GM21619 (cell line): ENCODE data around the gene SETBP1.

Experiments
- ATAC-seq: cut with Tn5 transposase; IDR thresholded peaks from one replicate; pipeline ENCODE4 v1.9.1; 2021; ENCODE audit not compliant: unreplicated experiment

SETBP1 gene

DNA sequence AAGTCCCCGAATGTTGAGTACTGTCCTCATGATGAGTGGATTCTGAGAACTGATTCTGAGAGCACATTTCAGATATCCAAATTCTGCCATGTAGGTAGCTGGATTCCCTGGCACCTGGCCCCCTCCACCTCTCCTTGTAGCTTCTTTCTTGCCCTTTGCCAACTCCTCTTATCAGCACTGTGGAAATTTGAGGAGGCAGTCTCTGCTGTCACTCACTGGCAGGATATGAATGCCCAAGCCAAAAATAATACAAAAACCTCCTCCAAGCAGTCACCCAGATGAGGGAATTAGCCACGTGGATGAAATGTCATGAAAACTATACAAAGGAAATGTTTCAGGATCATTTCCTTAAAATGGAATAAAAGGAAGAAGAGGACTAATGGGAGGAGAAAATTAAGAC, 276.8 kb downstream of the SETBP1 start:
- no peak for ATAC-seq

DNA sequence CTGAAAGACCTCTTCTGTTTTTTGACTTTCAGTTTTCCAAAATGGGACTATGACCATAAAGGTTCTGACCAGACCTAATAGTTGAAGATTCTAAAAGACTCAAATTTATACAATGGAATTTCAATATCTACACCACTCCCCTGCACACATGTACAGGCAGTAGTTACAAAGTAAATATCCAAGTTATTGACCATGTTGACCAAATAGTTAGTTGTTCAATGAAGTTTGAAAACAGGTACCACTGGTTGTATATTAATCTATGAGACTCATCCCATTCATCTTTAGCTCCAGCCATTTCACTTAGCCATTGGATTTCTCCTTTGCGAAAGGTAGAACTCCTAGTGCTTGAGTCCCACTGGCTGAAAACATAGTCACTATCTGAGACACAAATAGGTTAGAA, 277.4 kb downstream of the SETBP1 start:
- no peak for ATAC-seq

DNA sequence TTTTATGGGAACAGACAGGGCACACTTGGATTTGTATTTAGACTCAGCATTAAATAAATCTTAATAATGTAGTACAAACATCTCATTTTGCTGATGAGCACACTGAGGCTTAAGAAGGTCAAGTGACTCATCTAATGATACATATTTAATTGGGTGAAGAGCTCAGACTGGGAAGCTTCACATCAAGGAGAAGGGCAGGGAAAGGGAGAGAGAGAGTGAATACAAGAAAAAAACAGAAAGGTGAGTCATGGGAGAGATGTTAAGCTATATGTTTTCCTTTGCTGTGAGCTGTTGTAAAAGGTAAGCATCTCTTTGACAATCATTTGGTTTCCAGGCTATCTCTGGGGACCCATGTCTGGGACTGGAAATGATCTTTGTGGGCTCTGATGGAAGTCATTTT, 277.8 kb downstream of the SETBP1 start:
- no peak for ATAC-seq

DNA sequence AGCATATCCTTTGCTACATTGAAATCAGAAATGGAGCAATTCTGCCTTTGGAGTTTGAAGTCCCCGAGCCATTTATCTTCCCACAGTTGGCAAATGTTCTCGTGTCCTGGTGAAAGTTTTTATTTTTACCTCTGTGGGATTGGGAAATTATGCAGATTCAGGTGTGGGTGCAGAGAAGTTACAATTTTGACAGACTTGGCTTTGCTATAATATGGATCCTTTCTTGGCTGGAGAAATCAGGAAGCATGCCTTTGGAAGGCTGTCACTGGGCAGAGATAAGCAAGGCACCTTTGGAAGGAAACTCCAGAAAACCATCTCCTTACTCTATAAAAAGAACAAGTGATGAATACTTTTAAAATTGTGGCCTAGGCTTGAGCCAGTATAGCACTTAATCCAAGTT, 278.3 kb downstream of the SETBP1 start:
- no peak for ATAC-seq

DNA sequence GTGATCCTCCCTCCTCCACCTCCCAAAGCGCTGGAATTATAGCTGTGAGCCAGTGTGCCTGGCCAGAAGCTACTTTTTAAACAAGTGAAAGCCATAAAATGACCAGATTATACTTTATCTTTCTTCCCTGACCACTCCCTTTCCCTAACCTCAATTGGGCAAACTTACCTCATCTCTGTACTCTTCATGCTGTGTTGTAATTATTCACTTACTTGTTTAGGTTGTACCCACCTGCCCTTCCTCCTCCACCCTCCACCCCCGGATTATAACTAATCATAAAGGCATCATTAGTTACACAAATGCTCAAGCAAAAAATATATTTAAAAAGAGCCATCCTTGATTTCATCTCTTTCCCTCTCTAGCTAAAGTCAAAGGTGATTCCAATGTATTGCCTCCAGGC, 279.9 kb downstream of the SETBP1 start:
- ATAC-seq, result no peak

DNA sequence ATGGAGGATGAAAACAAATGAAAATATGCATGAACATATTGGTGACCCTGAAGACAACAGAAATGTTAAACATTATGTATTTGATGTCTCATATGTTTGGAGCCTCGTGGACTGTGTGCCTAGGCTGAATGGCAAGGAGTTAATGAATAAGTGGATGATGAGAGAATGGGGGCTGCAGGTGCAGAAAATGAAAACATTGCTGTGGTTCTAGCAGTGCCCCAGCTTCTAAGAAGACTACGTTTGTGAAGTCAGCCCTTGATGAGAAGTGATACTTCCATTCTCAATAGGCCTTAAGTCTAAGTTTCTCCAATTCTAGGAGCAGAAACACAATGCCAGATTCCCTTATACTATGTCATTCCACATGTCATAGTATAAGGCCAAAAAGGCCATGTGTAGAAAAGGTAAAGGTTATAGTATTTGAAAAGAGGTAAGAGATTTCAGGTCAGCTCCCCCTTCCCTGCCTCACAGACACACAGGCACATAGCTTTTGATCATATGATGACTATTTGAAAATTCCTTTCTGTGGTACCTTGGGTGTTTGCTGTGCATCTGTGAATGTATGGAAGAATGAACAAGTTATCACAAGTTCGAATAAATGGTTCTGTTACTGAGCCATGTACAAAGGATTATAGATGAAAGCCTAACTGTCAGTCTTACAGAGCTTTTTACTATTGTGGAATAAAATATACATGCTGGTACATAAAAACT, 280.8 kb downstream of the SETBP1 start:
- ATAC-seq, result no peak

DNA sequence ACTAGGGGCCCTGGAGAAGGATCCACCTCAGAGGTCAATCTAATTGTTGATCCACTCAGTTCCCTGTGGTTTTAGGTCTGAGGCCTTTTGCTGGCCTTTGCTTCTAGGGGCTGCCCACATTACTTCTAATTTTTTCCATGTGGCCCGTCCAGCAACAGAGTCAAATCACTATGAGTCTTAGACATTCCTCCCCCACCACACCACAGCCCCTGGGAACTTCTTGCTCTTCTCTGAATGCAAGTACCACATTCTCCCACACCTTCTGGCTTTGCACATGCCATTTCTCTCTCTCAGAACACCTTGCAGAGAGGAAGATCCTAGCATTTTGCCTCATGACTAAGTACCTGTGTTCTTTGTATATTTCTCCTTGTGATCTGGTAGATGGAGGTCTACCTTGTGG, 286.9 kb downstream of the SETBP1 start:
- no peak for ATAC-seq

DNA sequence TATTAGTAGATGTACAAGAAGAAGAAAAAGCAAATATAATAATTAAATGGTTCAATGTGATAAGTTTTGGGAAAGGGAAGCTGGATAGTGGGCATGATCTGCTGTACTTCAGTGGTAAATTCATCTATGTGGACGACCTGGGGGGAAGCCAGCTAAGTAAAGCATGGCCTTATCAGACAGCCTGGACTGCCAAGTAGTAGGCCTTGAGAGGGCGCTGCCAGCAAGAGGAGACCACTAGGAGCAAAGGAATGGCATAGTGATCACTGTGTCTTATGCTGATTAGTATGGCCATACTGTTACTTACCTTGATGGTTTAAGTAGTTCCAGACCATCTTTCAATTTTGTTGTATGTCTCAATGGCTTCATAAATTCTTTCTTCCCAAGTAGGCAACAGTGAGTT, 287.6 kb downstream of the SETBP1 start:
- ATAC-seq, result no peak

DNA sequence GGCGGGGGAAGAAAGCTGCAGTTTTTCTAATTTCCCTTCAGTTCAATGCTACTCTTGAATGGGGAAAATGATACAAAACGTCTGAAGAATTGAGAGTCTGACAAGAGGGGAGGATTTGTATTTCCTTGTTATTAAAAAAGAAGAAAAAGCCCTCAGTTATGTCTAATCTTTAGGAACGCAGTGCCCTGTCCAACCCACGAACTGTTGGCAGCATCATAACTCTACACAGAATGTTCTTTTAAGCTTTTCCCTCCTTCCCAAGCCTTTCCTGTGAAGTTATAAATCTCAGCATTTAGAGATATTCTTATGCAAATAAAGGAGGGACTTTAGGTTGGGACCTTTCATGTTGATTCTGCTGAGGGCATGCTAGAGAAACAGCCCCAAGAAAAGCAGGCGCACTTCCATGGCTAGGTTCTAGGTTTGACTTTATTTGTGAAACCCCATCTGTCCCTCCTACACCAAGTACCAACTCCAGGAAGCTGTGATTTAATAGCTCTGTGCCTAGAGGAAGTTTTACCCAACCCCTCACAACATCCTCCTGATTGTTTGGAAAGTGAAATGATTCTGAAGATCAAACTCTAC, 288.6 kb downstream of the SETBP1 start:
- ATAC-seq, result no peak

DNA sequence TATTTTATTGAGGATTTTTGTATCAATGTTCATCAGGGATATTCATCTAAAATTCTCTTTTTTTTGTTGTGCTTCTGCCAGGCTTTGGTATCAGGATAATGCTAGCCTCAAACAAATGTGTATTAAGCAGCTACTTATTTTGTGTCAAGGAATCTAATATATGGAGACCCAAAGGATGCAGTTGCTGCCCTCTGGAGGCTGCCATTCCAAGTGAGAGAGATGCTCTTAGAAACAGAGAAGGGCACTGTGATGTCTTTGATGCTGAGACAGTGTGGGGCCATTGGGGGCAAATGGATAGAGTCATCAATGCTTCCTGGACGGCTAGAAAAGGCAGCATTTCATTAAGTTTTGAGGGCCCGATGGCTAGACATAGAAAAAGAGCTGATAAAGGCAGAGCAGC, 292.6 kb downstream of the SETBP1 start:
- no peak for ATAC-seq

DNA sequence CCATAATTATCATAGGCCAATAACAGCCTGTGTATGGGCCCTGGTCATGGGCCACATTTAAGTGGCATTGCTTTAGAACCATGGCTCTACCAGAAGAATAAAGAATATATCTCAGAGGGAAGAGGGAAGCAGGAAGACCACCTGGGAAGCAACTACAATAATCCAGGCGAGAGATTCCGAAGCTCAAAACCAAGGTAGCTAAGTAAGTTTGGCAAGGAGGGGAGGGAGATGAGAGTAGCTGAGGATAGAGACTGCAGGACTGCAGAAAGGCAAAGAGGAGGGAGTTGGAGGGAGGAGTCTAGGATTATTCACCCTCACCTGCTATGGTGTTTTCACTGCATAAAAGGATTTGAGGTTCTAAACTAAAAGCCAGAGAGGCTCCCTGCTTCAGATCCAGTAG, 293.5 kb downstream of the SETBP1 start:
- ATAC-seq, result no peak

DNA sequence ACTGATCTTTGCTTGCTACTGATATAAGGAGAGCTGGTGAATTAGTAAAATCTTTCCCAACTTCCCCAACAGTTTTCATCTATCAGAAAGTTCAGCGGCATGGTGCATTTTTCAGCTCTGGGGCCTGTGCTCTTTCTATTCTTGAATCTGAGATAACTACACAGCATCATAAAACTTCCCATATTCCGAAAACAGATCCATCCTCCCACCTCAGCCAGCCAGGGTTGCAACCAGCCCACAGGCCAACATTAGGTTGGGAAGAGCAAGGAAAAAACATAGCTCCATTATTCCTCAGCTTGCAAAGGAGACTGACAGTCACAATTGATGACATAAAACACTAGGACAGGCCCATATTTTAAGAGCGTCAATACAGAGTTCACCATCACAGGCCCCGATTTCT, 297.2 kb downstream of the SETBP1 start:
- no peak for ATAC-seq

DNA sequence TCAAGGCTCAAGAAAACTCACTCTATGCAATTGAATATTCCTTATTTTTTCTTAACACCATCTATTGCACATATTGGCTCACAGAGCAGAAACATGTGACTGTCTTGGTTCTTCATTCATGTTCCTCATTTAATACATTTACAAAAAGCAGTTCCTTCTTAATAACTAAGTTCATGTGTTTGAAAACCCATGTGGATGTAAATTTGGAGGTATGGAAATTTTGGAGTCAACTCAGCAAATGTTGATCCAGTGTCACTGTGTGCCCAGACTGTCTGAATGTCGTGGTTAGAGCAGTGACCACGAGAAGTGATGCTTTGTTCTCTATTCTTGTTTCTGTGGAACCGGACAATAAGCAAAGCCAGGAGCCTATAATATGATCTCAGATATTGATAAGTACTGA, 299.1 kb downstream of the SETBP1 start:
- ATAC-seq, result no peak

DNA sequence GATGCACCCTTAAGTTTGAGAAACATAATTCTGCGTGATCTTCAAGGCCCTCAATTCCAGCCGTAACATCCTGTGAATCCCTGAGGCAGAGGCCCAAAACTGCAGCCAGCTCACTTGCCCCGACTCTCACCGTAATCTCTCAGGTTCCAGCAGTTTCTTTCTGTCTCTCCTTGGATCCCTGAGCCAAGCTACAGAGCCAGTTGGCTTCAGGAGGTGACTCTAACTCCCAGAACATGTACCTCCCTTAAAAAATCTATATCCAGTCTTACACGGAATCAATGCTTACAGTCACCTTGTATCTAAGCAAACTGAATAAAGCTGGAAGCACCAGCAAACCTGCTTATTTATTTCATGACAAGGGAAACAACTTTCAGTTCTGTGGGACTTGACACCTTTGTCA, 300.4 kb downstream of the SETBP1 start:
- no peak for ATAC-seq

DNA sequence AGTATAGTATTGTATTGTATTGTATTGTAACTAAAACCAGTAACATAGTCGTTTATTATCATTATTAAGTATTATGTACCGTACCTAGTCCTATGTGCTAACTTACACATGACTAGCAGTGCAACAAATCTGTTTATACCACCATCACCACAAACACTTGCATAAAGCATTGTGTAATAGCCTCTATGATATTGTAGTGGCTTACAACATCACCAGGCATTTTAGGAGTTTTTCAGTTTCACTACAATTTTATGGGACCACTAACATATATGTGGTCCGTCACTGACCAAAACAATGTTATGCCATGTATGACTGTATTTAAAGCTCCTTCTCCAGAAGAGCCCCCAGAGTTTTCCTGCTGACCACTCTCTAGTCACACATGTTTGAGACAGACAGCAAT, 306.2 kb downstream of the SETBP1 start:
- ATAC-seq, result no peak

DNA sequence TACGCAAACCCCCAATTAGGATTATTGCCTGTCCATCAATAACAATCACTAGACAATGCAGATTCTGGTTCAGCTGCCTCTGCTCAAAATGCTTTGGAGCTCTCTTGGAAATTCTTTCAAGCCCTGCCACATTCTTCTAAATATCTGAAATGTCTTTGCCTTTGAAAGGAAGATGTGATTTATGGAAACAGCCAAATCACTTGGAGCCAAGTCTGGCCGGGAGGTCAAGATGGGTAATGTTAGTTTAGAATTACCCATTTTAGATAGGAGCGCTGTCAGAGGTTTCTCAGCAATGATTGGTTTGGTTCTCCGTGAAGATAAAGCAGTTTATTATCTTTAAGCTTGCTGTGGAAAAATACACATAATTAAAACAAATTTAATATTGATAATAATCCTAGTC, 306.7 kb downstream of the SETBP1 start:
- no peak for ATAC-seq

DNA sequence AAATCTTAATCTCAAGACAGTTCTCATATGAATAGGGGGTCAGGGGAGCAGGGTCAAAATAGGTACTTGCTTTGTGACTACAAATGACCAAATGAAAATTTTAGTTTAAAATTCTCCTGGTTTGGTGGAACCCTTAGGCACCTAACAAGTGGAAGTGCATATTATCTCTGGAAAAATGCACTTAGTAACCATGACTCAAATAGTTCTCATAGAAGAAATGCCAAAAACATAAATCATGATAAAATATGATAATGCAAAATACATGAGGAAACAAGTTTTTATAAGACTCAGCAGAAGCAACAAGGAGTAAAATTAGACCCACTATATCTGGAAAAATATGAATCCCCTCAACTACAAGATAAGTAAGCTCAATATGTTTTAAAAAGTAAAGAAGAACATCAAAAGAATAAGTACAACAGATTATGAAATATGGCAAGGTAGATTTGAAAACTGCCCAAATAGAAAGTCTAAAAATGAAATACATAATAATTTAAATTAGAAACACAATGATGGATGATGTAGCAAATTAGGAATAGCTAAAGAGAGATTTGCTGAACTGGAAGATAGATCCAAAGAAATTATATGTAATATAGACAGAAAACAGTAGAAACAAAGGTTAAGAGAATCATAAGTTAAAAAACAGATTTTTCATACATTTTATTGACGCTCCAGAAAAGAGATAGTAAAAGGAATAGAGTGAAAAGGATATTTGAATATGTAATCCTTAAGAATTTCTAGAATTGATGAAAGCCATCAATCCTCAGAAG, 308.3 kb downstream of the SETBP1 start:
- no peak for ATAC-seq

DNA sequence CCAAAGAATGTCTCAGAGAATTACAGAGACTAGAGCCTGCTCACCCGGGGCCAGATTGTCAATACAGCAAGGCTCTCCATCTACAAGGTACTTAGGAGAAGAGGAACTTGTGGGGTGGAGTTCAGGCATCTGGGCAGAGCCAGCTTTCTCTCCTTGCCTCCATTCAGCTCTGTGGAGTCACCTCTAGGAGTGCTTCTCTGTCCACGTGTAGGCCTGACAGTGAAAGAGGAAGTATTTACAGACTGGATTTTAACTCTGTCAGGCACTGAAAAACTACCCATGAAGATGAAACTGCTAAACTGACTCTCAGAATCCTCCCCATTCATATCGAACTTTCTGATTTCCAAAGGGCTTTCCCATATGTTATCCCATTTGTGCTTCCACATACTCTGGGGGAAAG, 315.6 kb downstream of the SETBP1 start:
- ATAC-seq, result no peak

DNA sequence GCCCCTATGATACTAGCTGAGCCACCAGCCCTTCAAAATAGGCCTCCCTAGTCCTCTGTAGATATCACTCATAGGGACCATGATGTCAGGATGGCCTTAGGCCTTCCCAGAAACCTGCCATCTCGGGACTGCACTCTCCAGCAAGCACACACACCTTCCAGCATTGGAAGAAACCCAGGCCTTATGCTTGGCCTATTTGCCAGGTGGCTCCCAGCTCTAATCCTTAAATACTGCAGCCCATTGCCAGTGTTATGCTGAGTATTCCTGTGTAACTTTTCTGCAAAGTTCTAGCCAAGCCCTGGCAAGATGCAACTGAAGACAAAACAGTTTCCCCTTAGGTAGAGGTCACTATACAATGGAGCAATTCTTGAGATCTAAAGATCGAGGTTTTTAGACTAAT, 316.5 kb downstream of the SETBP1 start:
- ATAC-seq, result no peak

DNA sequence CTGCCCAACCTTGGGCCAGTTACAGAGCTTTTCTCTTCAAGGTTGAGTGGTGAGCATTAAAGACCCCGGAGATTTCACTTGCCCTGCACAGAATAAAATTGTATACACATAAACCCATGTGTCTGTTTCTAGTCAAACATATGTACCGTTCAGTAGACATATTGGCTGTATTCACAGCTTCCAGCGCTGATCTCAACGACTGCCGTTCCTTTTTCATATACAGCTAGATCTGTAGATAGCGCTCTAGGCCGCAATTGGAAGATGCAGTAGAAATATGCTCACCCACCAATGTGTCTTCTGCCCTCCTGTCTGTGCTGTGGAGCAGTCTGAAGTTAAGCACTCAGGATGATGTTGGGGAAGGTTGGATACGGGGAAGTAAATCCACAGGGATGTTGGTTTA, 317.7 kb downstream of the SETBP1 start:
- ATAC-seq, result no peak

DNA sequence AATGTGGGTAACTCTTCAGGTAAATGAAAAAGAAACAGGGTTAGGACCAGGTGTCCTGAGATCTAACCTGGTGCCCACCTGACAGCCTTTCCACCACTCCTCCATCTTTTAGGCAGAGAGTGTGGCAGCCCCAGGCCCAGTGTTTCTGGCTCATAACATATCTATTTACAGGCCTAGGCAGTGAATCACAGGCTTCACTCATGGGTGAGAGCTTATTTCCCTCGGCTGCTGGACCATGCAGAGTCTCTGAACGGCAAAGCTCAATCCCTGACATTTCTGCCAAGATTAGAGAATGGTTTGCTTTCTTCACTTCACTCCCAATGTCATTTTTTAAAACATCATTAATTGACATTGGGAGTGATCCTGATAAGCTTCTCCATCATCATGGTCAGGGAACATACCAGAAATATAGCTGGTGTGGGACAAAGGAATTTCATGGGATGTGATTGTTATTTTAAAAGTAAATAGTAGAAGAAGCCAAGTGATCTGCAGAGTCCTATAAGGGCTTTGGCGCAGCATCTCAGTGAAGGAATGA, 323.9 kb downstream of the SETBP1 start:
- ATAC-seq, result no peak

DNA sequence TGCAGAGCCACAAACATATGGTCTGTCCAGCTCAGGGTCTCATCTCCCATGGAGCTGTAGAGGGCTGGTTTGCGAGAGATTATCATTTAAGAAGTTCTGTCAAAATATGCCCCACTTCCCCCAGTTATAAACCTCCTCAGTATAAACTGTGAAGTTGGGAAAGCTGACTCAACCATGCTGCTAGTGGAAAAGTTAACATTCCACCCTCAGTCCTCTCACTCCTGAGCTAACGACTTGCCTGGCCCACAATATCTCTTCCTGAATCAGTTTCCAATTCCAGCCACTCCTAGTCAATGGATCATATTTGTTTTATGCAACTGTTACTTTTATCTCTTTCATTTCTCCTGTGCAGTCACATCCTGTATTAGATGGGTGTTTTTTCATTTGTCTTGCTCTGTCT, 326.2 kb downstream of the SETBP1 start:
- no peak for ATAC-seq
